Effector memory CD8-positive, alpha-beta T cell (primary cell): ENCODE results near the gene ACADS.

Experiments
- ATAC-seq: fragments of 150-1000 bp; cut with Tn5 transposase; replicated peaks from 2 replicates; pipeline ENCODE4 v1.10.0; 2021; ENCODE audit warnings: mild to moderate bottlenecking, moderate library complexity
- DNase-seq, 3 experiments: peaks; one replicate each; pipeline ENCODE4 v3.0.0; 2021
- H3K27ac Mint-ChIP-seq, 2 donors: one replicate each; pipeline ENCODE4 v1.8.0; 2022; ENCODE audit warnings: mild to moderate bottlenecking in 2 of 2, mixed read lengths in 2 of 2, moderate library complexity in 2 of 2
- H3K27me3 Mint-ChIP-seq, 2 donors: one replicate each; pipeline ENCODE4 v1.8.0; 2022; ENCODE audit warnings: mixed read lengths in 2 of 2
- H3K36me3 Mint-ChIP-seq: one replicate; pipeline ENCODE4 v1.8.0; 2022; ENCODE audit warnings: mild to moderate bottlenecking, moderate library complexity, mixed read lengths; ENCODE audit not compliant: insufficient read depth
- H3K4me1 Mint-ChIP-seq, 2 donors: one replicate each; pipeline ENCODE4 v1.8.0; 2022; ENCODE audit warnings: low read depth in 2 of 2, mixed read lengths in 2 of 2
- H3K4me3 Mint-ChIP-seq, 2 donors: one replicate each; pipeline ENCODE4 v1.8.0; 2022; ENCODE audit warnings: mild to moderate bottlenecking in 2 of 2, mixed read lengths in 2 of 2, moderate library complexity in 2 of 2
- H3K9me3 Mint-ChIP-seq, 2 donors: one replicate each; pipeline ENCODE4 v1.8.0; 2022; ENCODE audit warnings: mixed read lengths in 2 of 2

ACADS gene

DNA sequence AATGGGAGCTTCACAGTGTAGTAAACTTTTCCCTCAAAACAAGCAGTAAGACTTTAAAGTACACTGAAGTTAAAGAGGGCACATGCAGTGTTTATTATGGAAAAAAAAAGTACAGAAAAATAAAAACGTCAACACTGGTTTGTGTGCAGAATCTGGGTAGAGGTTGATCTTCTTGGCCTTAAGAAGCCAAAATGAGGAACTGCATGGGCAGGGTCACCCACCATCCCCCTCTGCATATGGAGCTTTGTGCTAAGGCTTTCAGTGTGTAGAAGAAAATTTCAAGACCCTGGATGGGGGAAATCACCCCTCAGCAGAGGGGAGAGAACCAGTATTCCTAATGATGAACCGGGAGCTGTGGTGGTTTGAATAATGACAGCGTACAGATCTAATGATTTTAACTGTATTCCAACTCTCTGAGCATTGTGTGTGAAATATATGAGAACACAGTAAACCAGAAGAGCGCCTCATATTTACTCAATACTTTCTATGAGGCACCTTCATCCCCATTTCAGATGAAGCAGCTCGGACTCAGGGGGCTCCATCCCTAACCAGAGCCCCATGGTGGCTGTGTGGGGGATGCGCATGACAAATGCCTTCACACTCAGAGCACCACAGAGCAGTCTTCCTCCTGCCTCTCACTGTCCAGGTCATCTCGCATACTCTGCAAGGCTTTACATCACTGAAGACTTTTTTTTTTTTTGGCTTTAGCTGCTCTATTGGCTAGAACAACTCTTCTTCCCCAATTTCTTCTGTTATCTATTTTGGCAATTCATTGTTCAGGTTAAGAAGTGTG lies 33.4 kb downstream of the ACADS start:
- no peak overlapping the region for H3K27ac Mint-ChIP-seq
- peaks cover 21% of the 10 kb centered on the region for H3K36me3 Mint-ChIP-seq
- DNase-seq (no peak), ATAC-seq (no peak)
- H3K27me3 Mint-ChIP-seq: peaks cover 0 to 10% of the 10 kb centered on the region in 2 donors
- peaks cover 0 to 5% of the 10 kb centered on the region in 2 donors for H3K4me1 Mint-ChIP-seq
- peaks cover 0 to 3% of the 10 kb centered on the region in 2 donors for H3K9me3 Mint-ChIP-seq
- H3K4me3 Mint-ChIP-seq: no peak overlapping the region

- Mint-ChIP-seq H3K4me1 (peaks cover 0 to 5% of the 10 kb centered on the region in 2 donors), H3K9me3 (peaks cover 0 to 3% of the 10 kb centered on the region in 2 donors), H3K4me3 (peak overlapping the region in 1 of 2 donors; percentile 49), H3K27me3 (peaks cover 0 to 10% of the 10 kb centered on the region in 2 donors), H3K36me3 (peaks cover 28% of the 10 kb centered on the region), H3K27ac (peak overlapping the region in 1 of 2 donors; percentile 59)
- DNase-seq (no peak), ATAC-seq (no peak)
These were observed 34.1 kb downstream of the ACADS start for GRCh38 chr12:120759591-120760348.

DNA sequence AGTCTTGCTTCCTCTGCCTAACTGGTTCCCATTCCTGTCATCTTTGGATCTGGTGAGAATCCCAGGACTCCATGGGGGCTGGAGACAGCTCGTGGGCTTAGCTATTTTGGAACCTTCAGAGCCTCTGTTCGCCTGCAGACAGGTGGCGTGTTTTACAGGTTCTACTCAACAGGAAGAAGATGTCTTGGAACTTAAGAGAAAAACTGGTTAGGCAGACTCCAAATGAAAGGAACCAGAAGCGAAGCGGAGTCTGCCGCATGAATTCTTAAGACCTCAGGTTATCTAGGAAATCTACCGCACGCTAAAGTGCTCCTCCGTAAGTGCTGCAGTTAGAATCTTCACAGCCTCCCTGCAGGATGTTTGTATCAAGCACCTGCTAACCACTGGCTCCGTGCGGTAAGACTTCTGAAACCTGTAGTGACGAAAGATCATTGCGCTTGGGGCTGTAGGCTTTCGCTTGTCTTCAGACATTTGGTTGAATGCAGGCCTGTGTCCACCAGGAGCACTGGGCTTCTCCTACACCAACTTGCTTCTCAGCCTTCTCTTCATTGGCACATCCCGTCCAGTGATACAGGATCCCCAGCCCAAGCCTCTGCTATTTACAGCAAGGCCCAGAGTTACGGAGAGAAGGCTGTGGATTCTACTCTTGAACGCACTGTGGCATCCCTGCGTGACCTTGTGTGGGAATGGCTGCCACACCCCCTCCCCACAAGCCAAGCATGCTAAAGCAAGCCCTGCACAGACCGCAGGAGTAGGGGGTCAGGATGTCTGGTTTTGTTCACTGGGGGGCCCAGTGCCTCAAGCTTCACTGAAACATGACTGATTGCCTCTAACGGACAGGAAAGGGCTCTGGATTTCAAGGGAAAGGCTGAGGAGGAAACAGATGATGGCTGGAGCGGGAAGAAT lies 35.0 kb downstream of the ACADS start:
- H3K9me3 Mint-ChIP-seq: no peaks in the 10 kb centered on the region
- H3K27ac Mint-ChIP-seq: peak overlapping the region; percentile 59 to 62
- peak overlapping the region in 1 of 2 donors; percentile 49 for H3K4me3 Mint-ChIP-seq
- peaks cover 36% of the 10 kb centered on the region for H3K36me3 Mint-ChIP-seq
- no peak for DNase-seq
- peaks cover 0 to 5% of the 10 kb centered on the region in 2 donors for H3K4me1 Mint-ChIP-seq
- peaks cover 0 to 1% of the 10 kb centered on the region in 2 donors for H3K27me3 Mint-ChIP-seq
- peak; percentile 78 for ATAC-seq

- no peak for DNase-seq
- H3K36me3 Mint-ChIP-seq: peaks cover 40% of the 10 kb centered on the region
- no peak for ATAC-seq
These were observed 35.9 kb downstream of the ACADS start for GRCh38 chr12:120761519-120761934.

GRCh38 chr12:120762086-120762485 lies 36.5 kb downstream of the ACADS start:
- peaks cover 0 to 5% of the 10 kb centered on the region in 2 donors for H3K4me1 Mint-ChIP-seq
- H3K27me3 Mint-ChIP-seq: no peaks in the 10 kb centered on the region
- H3K27ac Mint-ChIP-seq: peak overlapping the region in 1 of 2 donors; percentile 46
- H3K4me3 Mint-ChIP-seq: no peak overlapping the region
- ATAC-seq: no peak
- H3K9me3 Mint-ChIP-seq: no peaks in the 10 kb centered on the region
- peaks cover 46% of the 10 kb centered on the region for H3K36me3 Mint-ChIP-seq
- DNase-seq: no peak

More at GRCh38 chr12:120761519-120761934, 35.9 kb downstream of the ACADS start:
- H3K4me3 Mint-ChIP-seq: no peak overlapping the region
- H3K27me3 Mint-ChIP-seq: no peaks in the 10 kb centered on the region
- no peaks in the 10 kb centered on the region for H3K9me3 Mint-ChIP-seq
- H3K27ac Mint-ChIP-seq: peak overlapping the region in 1 of 2 donors; percentile 46
- H3K4me1 Mint-ChIP-seq: peaks cover 0 to 5% of the 10 kb centered on the region in 2 donors

- H3K9me3 Mint-ChIP-seq: no peaks in the 10 kb centered on the region
- H3K4me3 Mint-ChIP-seq: no peak overlapping the region
- DNase-seq: no peak
- H3K36me3 Mint-ChIP-seq: peaks cover 50% of the 10 kb centered on the region
- H3K27me3 Mint-ChIP-seq: no peaks in the 10 kb centered on the region
- peak overlapping the region in 1 of 2 donors; percentile 17 for H3K27ac Mint-ChIP-seq
- peaks cover 0 to 5% of the 10 kb centered on the region in 2 donors for H3K4me1 Mint-ChIP-seq
- no peak for ATAC-seq
These were observed 37.6 kb downstream of the ACADS start for GRCh38 chr12:120763250-120763649.

- ATAC-seq (no peak), DNase-seq (no peak)
- Mint-ChIP-seq H3K4me1 (peaks cover 3 to 5% of the 10 kb centered on the region in 2 donors), H3K27me3 (no peaks in the 10 kb centered on the region), H3K27ac (no peak overlapping the region), H3K4me3 (no peak overlapping the region), H3K36me3 (peaks cover 58% of the 10 kb centered on the region), H3K9me3 (no peaks in the 10 kb centered on the region)
These were observed 39.2 kb downstream of the ACADS start for GRCh38 chr12:120764816-120765215.

GRCh38 chr12:120766566-120766965 lies 40.9 kb downstream of the ACADS start:
- Mint-ChIP-seq H3K27ac (no peak overlapping the region), H3K4me3 (no peak overlapping the region), H3K27me3 (no peaks in the 10 kb centered on the region), H3K36me3 (peaks cover 58% of the 10 kb centered on the region), H3K4me1 (peaks cover 7 to 8% of the 10 kb centered on the region in 2 donors), H3K9me3 (no peaks in the 10 kb centered on the region)
- DNase-seq (no peak), ATAC-seq (no peak)

DNA sequence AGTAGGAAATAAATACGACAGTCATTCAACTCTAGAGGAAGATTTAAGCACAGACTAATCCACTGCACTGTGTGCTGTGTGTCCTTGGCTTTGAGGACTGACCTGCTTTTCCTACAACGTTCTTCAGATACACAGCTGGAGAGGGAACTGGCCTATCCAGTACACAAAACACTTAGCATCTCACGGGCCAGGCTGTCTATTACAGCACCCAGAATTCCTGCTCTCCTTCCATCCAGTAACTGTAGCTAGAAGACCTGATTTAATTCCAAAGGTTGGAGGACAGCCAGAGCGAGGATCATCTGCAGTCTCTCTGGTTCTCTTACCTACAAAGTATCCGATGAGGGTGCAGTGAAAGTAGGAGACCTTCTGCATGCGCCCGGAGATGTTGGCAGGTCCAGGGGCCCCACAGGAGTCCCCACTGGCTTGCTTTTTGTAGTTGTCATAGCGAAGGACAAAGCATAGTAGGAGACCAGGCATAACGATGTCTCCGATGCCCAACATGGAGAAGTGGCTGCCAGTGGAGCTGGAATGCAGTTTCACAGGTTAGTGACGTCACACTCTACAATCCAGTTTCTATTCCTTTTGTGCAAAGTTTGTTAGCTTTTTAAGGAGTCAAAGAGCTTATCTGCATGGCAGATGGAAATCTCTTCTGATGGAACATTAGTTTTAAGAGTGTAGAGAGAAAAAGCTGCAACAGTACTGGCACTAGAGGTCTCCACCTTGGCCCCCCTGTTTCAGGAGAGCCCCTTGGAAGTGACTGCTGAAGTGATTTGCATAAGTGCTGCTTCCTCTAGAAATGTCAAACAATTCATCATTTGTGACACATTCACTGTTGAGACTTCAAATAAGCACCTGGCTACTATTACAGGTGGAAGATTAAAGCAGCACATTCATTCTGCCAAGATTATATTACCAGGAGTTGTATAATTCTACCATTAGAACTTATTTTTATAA lies 41.7 kb downstream of the ACADS start:
- H3K36me3 Mint-ChIP-seq: peaks cover 51% of the 10 kb centered on the region
- peak overlapping the region in 1 of 2 donors; percentile 52 for H3K27ac Mint-ChIP-seq

GRCh38 chr12:120771097-120771496 lies 45.5 kb downstream of the ACADS start:
- Mint-ChIP-seq H3K27ac (peak overlapping the region; percentile 49 to 70), H3K4me3 (no peak overlapping the region), H3K9me3 (no peaks in the 10 kb centered on the region), H3K27me3 (no peaks in the 10 kb centered on the region), H3K4me1 (peaks cover 26 to 29% of the 10 kb centered on the region in 2 donors), H3K36me3 (peaks cover 24% of the 10 kb centered on the region)
- no peak for ATAC-seq
- no peak for DNase-seq

More for the DNA sequence above, 41.7 kb downstream of the ACADS start:
- H3K4me3 Mint-ChIP-seq: no peak overlapping the region
- H3K4me1 Mint-ChIP-seq: peaks cover 9 to 12% of the 10 kb centered on the region in 2 donors
- H3K9me3 Mint-ChIP-seq: no peaks in the 10 kb centered on the region
- ATAC-seq: no peak
- no peak for DNase-seq
- H3K27me3 Mint-ChIP-seq: no peaks in the 10 kb centered on the region

DNA sequence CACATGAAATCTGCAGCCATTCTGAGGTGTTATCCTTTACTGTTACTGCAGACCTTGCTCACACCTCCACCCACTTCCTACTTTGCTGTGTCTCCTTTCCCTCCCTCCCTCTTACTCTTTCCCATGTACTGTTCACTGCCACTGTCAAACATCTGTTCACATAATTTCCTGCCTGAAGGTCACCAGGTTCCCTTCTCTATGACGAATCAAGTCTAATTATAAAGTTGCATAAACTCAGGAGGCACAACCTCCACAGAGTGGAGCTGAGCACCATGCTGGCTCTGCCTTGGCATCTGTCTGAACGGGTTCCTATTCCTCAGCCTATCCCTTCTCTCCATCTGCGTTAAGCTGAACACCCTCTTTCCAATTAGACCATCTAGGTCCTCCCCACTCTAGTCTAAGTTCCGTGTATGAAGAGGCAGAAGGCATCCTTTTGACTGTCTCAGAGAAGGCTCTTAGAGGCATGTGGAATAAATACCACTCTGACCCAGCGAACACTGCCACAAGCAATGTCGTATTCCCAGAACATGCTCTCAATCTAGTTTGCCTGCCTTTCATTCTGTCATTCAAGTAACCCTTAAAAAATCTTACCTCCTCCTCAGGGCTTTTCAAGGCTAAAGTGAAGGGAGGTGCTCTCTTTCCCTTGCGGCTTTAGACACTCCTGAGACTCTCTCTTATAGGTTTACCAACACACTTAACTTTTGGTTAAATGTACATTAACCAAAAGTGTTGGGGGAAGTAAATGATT lies 48.7 kb downstream of the ACADS start:
- H3K27ac Mint-ChIP-seq: peak overlapping the region; percentile 79 to 80
- peak; percentile 40 for ATAC-seq
- H3K4me1 Mint-ChIP-seq: peaks cover 26% of the 10 kb centered on the region in 2 donors
- peak overlapping the region in 1 of 2 donors; percentile 16 for H3K4me3 Mint-ChIP-seq
- H3K36me3 Mint-ChIP-seq: peaks cover 17% of the 10 kb centered on the region
- H3K9me3 Mint-ChIP-seq: no peaks in the 10 kb centered on the region
- H3K27me3 Mint-ChIP-seq: no peaks in the 10 kb centered on the region
- no peak for DNase-seq
